Cardiac muscle cell (in vitro differentiated cells and primary cell): ENCODE results near the gene CFAP298. TPM values are rescaled to one million over a fixed set of nuclear protein-coding genes. Genes with fewer than 3 reads are reported as not detected.
"Not testable (repeated sequence)": the region's sequence is repeated elsewhere in the genome, so short reads cannot be mapped to it uniquely, and the experiment has no call there.

Experiments
- DNase-seq, 2 donors: peaks; one replicate each; pipeline versions ENCODE4 v3.0.0 to v3.0.0-alpha.2; 2010 to 2017; ENCODE audit warnings: low read depth in 1 of 2, low spot score in 1 of 2
- H3K27ac ChIP-seq: fragments of 200-600 bp; sonication (generic); 2 replicates; pipeline ENCODE4 v1.5.1; 2016
- H3K27me3 ChIP-seq: fragments of 200-600 bp; sonication (generic); 2 replicates; pipeline ENCODE4 v1.6.0; 2016; ENCODE audit warnings: control low read depth
- H3K36me3 ChIP-seq: fragments of 200-600 bp; sonication (generic); 2 replicates; pipeline ENCODE4 v1.5.1; 2016; ENCODE audit warnings: control low read depth
- H3K4me1 ChIP-seq: fragments of 200-600 bp; sonication (generic); 2 replicates; pipeline ENCODE4 v1.8.1; 2017; ENCODE audit warnings: low read depth, mild to moderate bottlenecking, mixed run types
- H3K4me3 ChIP-seq: fragments of 200-600 bp; sonication (generic); 2 replicates; pipeline ENCODE4 v1.5.1; 2016; ENCODE audit warnings: mild to moderate bottlenecking
- H3K9me3 ChIP-seq: fragments of 200-600 bp; sonication (generic); 2 replicates; pipeline ENCODE4 v1.5.1; 2017; ENCODE audit warnings: low read depth, mild to moderate bottlenecking, control low read depth
- polyA plus RNA-seq: library from polyadenylated mRNA; unstranded; fragments of >200 nt; fragmentation: Nextera tagmentation; extraction: Ambion mirVana; gene quantifications from 2 replicates; pipeline ENCODE4 v1.2.1, GENCODE V29; 2016
- total RNA-seq: library from RNA; depleted of rRNA; stranded (reverse); fragments of >200 nt; gene quantifications from 2 replicates; pipeline ENCODE4 v1.2.3, GENCODE V29; 2016
- TF ChIP-seq, protein P1 (sequence below): IDR thresholded peaks from 2 replicates; pipeline ENCODE4 v1.5.1; 2012; ENCODE audit warnings: low read depth, mild to moderate bottlenecking, low read length

The CFAP298 gene
- total and polyA plus RNA-seq, 2 experiments from 2014 or later: 52.1 to 57.1 TPM

GRCh38 chr21:32645261-32646182, 33.3 kb upstream of the CFAP298 start:
- H3K4me1 ChIP-seq: no peaks in the 10 kb centered on the region
- TF ChIP-seq, protein P1, sequence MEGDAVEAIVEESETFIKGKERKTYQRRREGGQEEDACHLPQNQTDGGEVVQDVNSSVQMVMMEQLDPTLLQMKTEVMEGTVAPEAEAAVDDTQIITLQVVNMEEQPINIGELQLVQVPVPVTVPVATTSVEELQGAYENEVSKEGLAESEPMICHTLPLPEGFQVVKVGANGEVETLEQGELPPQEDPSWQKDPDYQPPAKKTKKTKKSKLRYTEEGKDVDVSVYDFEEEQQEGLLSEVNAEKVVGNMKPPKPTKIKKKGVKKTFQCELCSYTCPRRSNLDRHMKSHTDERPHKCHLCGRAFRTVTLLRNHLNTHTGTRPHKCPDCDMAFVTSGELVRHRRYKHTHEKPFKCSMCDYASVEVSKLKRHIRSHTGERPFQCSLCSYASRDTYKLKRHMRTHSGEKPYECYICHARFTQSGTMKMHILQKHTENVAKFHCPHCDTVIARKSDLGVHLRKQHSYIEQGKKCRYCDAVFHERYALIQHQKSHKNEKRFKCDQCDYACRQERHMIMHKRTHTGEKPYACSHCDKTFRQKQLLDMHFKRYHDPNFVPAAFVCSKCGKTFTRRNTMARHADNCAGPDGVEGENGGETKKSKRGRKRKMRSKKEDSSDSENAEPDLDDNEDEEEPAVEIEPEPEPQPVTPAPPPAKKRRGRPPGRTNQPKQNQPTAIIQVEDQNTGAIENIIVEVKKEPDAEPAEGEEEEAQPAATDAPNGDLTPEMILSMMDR: no peak
- peaks cover 25% of the 10 kb centered on the region for H3K36me3 ChIP-seq
- DNase-seq: peak in 1 of 2 donors; percentile 2
- H3K27ac ChIP-seq: no peak overlapping the region
- H3K9me3 ChIP-seq: no peaks in the 10 kb centered on the region
- no peak overlapping the region for H3K4me3 ChIP-seq
- no peaks in the 10 kb centered on the region for H3K27me3 ChIP-seq

DNA sequence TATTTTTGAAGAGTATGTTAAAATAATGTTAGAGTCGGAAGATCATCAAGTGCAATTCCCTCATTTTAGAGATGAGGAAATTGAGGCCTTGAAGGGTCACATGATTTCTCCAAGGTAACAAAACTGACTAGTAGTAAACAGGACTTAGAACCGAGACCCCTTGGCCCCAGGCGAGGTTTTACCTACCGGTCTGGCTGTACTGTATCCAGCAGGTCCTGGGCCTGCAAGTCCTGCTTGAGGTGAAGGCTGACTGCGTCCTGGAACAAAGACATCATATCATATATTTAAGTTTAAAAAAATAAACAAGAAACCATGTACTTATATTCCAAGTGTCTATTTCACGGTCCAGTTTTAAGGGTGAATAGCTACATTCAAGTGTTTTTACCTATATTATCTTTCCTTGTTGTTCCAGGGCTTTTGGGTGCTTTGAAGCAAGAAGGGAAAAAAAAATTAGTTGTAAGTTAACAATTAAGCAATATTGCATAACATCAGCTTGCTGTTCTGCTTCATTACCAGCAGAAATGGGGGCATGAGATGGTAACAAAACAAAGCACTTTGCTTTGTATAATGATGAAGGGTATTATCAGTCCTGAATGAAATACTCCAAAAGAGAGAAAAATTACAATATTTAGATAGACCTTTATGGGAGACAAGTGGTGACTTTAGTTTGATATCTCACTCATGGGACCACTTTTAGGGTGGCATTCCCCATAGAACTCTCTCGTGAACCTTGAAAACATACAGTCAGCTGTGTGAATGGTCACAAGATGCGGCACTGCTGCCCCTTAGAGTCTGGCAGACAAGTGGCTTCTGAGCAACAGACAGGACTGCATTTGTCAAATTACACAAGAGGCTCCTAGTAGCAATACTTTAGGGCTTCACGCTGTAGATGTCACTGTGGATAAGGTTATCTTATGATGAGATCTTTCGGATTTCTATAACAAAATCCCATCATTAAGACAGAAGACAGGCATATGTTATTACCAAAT, 29.8 kb upstream of the CFAP298 start:
- H3K36me3 ChIP-seq: peaks cover 31% of the 10 kb centered on the region
- TF ChIP-seq, protein P1: no peak
- DNase-seq: no peak
- no peak overlapping the region for H3K27ac ChIP-seq
- H3K4me1 ChIP-seq: no peaks in the 10 kb centered on the region
- no peak overlapping the region for H3K4me3 ChIP-seq
- no peaks in the 10 kb centered on the region for H3K9me3 ChIP-seq
- no peaks in the 10 kb centered on the region for H3K27me3 ChIP-seq

GRCh38 chr21:32626621-32627196, 14.5 kb upstream of the CFAP298 start:
- Histone ChIP-seq H3K27ac (no peak overlapping the region), H3K27me3 (peaks cover 2% of the 10 kb centered on the region), H3K9me3 (no peaks in the 10 kb centered on the region), H3K36me3 (peaks cover 7% of the 10 kb centered on the region), H3K4me1 (no peaks in the 10 kb centered on the region), H3K4me3 (no peak overlapping the region)
- TF ChIP-seq, protein P1: no peak
- peak in 1 of 2 donors; percentile 62 for DNase-seq

DNA sequence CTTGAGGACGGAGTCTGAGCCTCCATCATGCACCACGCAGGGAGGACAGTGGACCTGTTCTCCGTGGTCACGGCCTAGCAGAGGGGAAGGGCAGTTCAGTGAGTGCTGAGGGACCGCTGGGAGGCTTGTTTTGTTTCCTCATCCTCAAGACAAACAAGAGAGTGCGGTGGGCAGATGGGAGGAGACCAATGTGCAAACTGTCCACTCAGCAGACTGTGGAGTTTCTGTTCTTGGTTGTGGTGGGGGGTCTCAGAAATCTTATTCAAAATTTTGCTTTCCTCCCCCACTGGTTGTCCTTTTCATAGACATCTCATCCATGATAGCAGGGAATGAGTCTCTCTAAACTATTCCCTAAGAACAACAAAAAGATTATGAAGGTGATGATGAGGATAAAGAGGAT, 6.0 kb upstream of the CFAP298 start:
- H3K27me3 ChIP-seq: peaks cover 26% of the 10 kb centered on the region
- DNase-seq, H3K36me3 ChIP-seq, H3K4me1 ChIP-seq, H3K27ac ChIP-seq, H3K4me3 ChIP-seq, H3K9me3 ChIP-seq: not testable (repeated sequence)

DNA sequence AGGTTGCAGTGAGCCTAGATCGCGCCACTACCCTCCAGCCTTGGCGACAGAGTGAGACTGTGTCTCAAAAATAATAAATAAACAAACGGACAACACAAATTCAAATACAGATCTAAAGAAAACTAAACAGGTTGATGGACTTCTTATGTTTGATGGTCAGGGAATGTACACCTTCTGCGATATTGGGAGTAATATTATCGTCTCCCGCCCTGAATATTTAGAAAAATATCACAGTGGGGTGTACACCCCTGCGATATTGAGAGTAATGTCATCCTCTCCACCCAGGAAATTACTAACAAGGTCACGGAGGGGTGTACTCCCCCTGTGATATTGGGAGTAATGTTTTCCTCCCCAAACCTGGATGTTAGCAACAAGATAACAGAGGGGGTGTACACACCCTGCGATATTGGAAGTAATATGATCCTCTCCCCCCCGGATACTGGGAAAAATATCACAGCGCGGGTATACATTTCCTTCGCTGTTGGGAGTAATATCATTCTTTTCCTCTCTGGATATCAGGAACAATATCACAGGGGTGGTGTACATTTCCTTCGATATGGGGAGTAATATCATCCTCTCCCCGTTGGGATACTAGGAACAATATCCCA, 1.4 kb upstream of the CFAP298 start:
- Histone ChIP-seq H3K4me3 (peak overlapping the region; percentile 69), H3K4me1 (no peaks in the 10 kb centered on the region), H3K27me3 (no peaks in the 10 kb centered on the region), H3K27ac (peak overlapping the region; percentile 94), H3K36me3 (no peaks in the 10 kb centered on the region), H3K9me3 (no peaks in the 10 kb centered on the region)
- no peak for DNase-seq
- TF ChIP-seq, protein P1: no peak
